ENCODE measurements around the gene AP1S1. TPM values are rescaled to one million over a fixed set of nuclear protein-coding genes. Genes with fewer than 3 reads are reported as not detected.

AP1S1 gene
- total and polyA plus RNA-seq, 3 donors from 2014 or later: 31.7 to 54.8 (median 46.3) TPM

DNA sequence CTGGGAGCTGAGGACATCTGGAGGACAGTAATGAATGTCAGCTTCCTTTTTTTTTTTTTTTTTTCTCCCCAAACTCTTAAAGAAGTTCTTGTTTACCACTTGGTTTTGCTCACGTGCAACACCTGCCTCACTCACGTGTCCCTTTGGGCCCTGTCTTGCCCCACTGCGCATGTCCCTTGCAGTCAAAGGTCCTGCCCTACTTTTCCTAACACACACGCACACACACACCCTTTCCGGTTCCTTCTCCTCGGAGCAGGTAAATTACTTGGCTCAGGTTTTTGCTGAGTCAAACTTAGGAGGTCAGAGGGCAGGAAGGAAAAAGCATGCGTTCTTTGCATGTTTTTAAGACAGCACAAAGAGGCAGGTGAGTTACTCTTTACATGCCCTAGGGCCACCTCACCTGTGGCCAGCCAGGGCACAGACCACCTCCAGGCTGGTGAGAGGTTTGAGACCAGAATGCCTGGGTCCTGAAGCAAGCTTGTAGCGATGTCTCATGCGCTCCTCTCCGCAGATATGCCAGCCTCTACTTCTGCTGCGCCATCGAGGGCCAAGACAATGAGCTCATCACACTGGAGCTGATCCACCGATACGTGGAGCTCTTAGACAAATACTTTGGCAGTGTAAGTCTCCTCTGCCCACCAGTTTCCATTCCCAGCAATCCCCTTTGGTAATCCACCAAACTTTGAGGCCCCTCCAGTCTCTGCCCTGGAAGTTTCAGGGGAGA is 2.8 kb downstream of the AP1S1 start:
- WGBS, 2 donors: 90 to 91% methylated on average over 11 to 14 of the region's 14 CpGs
- Histone ChIP-seq H3K4me1 (peaks cover 11% of the 10 kb centered on the region), H3K36me3 (ENCODE audit: low read depth, missing control alignments) (no peaks in the 10 kb centered on the region), H3K9me3 (no peaks in the 10 kb centered on the region), H3K4me3 (no peak overlapping the region), H3K27ac (no peak overlapping the region), H3K27me3 (no peaks in the 10 kb centered on the region)
- TF ChIP-seq, protein P1, sequence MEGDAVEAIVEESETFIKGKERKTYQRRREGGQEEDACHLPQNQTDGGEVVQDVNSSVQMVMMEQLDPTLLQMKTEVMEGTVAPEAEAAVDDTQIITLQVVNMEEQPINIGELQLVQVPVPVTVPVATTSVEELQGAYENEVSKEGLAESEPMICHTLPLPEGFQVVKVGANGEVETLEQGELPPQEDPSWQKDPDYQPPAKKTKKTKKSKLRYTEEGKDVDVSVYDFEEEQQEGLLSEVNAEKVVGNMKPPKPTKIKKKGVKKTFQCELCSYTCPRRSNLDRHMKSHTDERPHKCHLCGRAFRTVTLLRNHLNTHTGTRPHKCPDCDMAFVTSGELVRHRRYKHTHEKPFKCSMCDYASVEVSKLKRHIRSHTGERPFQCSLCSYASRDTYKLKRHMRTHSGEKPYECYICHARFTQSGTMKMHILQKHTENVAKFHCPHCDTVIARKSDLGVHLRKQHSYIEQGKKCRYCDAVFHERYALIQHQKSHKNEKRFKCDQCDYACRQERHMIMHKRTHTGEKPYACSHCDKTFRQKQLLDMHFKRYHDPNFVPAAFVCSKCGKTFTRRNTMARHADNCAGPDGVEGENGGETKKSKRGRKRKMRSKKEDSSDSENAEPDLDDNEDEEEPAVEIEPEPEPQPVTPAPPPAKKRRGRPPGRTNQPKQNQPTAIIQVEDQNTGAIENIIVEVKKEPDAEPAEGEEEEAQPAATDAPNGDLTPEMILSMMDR (IDR thresholded peaks at IDR 0.05): no peak
- no peak for TF ChIP-seq POLR2A (IDR thresholded peaks at IDR 0.05)
- intact Hi-C loops (cut with DNase I; ENCODE audit: low total_unique reads): no loop called here
- DNase-seq: no peak

DNA sequence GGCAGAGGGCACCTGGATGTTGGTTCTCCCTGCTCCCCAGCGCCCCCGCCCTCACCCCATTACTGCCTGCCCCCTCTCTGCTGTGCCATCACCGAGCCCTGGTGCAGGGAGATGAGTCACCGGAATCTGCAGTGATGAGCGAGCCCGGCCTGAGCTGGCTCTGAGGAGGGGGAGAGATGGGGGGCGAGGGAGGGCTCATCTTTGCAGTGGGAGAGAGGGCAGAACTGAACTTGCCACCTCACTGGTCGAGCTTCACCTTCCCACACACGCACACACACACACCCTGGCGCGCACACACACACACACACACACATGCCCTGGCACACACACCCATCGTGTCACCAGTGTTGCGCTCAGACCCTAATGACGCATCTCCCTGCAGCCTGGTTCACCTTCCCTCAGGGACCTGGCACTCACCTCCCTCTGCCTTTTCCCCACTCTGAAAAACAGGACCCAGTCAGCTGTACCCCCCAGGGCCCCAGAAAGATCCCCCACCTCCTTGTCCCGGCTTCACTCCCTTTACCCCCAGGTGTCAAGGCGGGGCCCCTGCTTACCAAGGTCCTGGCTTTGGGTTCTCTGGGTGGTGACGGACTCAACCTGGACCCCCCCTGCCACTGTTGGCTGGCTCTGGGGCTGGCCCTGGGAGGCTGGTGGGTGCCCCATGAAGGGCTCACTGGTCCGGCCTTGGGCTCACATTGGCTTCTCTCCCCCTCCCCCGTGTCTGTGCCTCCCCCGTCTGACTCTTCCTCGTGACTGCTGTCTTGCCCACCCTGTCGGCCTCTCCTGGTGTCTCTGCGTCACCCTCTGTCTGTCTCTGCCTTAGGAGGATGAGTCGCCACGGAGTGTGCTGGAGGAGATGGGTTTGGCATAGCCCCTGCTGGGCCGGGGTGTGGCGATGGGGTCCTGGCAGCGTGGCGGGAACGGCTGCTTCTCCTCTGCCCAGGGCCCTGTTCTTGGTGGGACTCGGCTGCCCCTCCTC is 5.7 kb downstream of the AP1S1 start:
- no peaks in the 10 kb centered on the region for H3K27me3 ChIP-seq
- H3K4me3 ChIP-seq: no peak overlapping the region
- no peaks in the 10 kb centered on the region for H3K36me3 ChIP-seq (ENCODE audit: low read depth, missing control alignments)
- WGBS, 2 donors: 84 to 90% methylated on average over 12 to 31 of the region's 31 CpGs
- no peaks in the 10 kb centered on the region for H3K9me3 ChIP-seq
- intact Hi-C loops (cut with DNase I; ENCODE audit: low total_unique reads): loop anchor here (10.0 kb wide), 1 partner anchor 125 kb away; no protein-coding TSS in a partner anchor
- TF ChIP-seq POLR2A (IDR thresholded peaks at IDR 0.05): no peak
- TF ChIP-seq, protein P1 (IDR thresholded peaks at IDR 0.05): no peak
- H3K4me1 ChIP-seq: peaks cover 18% of the 10 kb centered on the region
- H3K27ac ChIP-seq: no peak overlapping the region
- no peak for DNase-seq

DNA sequence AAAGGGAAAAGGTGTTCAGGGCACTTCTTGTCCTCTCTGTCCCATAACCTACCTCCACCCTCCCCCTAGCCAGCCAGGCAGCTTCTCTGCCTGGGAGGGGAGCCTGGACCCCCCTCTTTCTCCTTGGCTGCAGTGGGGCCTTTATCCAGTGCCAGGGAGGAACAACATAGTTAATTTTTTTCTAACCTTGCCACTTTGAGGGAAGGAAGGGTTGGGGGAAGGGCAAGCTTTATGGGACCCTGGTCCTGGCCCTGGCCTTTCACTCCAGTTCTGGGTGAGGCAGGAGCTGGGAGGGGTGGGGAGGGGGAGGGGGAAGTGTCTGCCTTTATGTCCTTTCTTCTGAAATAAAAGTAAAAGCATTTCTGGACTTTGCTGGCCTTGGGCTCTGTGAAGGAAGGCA is 6.6 kb downstream of the AP1S1 start:
- Histone ChIP-seq H3K9me3 (no peaks in the 10 kb centered on the region), H3K36me3 (ENCODE audit: low read depth, missing control alignments) (no peaks in the 10 kb centered on the region), H3K4me1 (peaks cover 16% of the 10 kb centered on the region), H3K27me3 (no peaks in the 10 kb centered on the region), H3K4me3 (no peak overlapping the region), H3K27ac (no peak overlapping the region)
- TF ChIP-seq POLR2A (IDR thresholded peaks at IDR 0.05): no peak
- TF ChIP-seq, protein P1 (IDR thresholded peaks at IDR 0.05): no peak
- intact Hi-C loops (cut with DNase I; ENCODE audit: low total_unique reads): loop anchor here (10.0 kb wide), 1 partner anchor 124 kb away; no protein-coding TSS in a partner anchor
- DNase-seq: no peak

DNA sequence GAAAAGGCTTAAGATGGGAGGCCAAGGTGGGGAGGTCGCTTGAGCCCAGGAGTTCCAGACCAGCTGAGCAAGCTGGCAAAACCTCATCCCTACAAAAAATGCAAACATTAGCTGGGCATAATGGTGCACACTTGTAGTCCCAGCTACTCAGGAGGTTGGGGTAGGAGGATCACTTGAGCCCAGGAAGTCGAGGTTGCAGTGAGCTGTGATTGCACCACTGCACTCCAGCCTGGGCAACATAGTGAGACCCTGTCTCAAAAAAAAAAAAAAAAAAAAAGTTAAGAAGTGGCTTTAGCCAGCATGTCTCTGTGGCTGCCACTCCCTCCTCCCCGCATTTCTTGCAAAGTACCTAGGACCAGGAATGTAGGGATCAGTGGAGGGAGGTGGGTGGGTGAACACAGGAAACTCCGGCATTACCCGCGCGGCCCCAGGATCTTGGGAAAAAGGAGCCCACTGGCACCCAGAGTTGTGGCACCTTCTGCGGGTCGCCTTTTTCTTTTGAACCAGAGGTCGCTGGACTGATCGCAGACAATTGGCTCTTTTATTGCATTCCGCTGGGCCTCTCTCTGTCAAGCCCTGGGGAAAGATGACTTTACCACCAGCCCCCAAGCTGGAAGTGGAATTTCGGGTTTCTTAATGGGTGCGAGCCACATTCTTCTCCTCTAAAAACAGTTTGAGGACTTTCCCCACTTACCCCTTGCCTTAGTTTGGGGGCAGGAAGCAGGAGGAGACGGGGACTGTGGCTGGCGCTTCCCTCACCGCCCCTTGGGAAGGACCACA is 7.6 kb downstream of the AP1S1 start:
- 58 to 74% methylated on average over 17 of the region's 17 CpGs for WGBS, 2 donors
- intact Hi-C loops (cut with DNase I; ENCODE audit: low total_unique reads): loop anchor here (10.0 kb wide), 1 partner anchor 123 kb away; no protein-coding TSS in a partner anchor
- H3K27me3 ChIP-seq: no peaks in the 10 kb centered on the region
- H3K9me3 ChIP-seq: no peaks in the 10 kb centered on the region
- H3K4me3 ChIP-seq: no peak overlapping the region
- no peaks in the 10 kb centered on the region for H3K36me3 ChIP-seq (ENCODE audit: low read depth, missing control alignments)
- H3K27ac ChIP-seq: no peak overlapping the region
- H3K4me1 ChIP-seq: peaks cover 17% of the 10 kb centered on the region
- TF ChIP-seq, protein P1 (IDR thresholded peaks at IDR 0.05): no peak
- no peak for DNase-seq

All from testis (tissue), 3 donors.